Progenitor cell of endocrine pancreas (in vitro differentiated cells): ENCODE results near the gene MECP2. TPM values are rescaled to one million over a fixed set of nuclear protein-coding genes. Genes with fewer than 3 reads are reported as not detected.
A peak's percentile ranks its signal among the peaks of the same experiment; 100 is the strongest.

Source experiments
- DNase-seq: peaks from one replicate; pipeline ENCODE4 v3.0.0; 2021; ENCODE audit warnings: low spot score; ENCODE audit not compliant: unreplicated experiment
- H3K27ac Mint-ChIP-seq: 2 replicates; pipeline ENCODE4 v1.8.0; 2021; ENCODE audit warnings: mild to moderate bottlenecking, moderate library complexity, mixed read lengths
- H3K27me3 Mint-ChIP-seq: 2 replicates; pipeline ENCODE4 v1.8.0; 2021; ENCODE audit warnings: mixed read lengths
- H3K36me3 Mint-ChIP-seq: 2 replicates; pipeline ENCODE4 v1.8.0; 2022; ENCODE audit warnings: mixed read lengths; ENCODE audit not compliant: insufficient read depth
- H3K4me1 Mint-ChIP-seq: 2 replicates; pipeline ENCODE4 v1.8.0; 2021; ENCODE audit warnings: low read depth, mixed read lengths
- H3K4me3 Mint-ChIP-seq: 2 replicates; pipeline ENCODE4 v1.8.0; 2021; ENCODE audit warnings: low read depth, mild to moderate bottlenecking, moderate library complexity, mixed read lengths
- H3K9me3 Mint-ChIP-seq: 2 replicates; pipeline ENCODE4 v1.8.0; 2021; ENCODE audit warnings: low read depth, mixed read lengths
- CTCF ChIP-seq: fragments of 200-600 bp; sonication (generic); IDR thresholded peaks from one replicate; pipeline ENCODE4 v1.5.0; 2021; ENCODE audit warnings: antibody characterized with exemption, mild to moderate bottlenecking; ENCODE audit not compliant: unreplicated experiment
- total RNA-seq: library from RNA; stranded (reverse); gene quantifications from 2 replicates; pipeline ENCODE4 v1.2.1, GENCODE V29; 2021

The MECP2 gene
- total RNA-seq, 1 donor from 2014 or later = 47.6 TPM

- Mint-ChIP-seq H3K4me3 (peak overlapping the region; percentile 75), H3K27me3 (no peaks in the 10 kb centered on the region), H3K36me3 (peaks cover 3% of the 10 kb centered on the region), H3K27ac (peak overlapping the region; percentile 85), H3K9me3 (peaks cover 19% of the 10 kb centered on the region), H3K4me1 (peaks cover 36% of the 10 kb centered on the region)
- no peak for TF ChIP-seq CTCF
- no peak for DNase-seq
Measured at GRCh38 chrX:154096140-154097002, 1.1 kb downstream of the MECP2 start.

- no peak for TF ChIP-seq CTCF
- Mint-ChIP-seq H3K4me3 (peak overlapping the region; percentile 49), H3K4me1 (peaks cover 39% of the 10 kb centered on the region), H3K36me3 (peaks cover 4% of the 10 kb centered on the region), H3K27me3 (no peaks in the 10 kb centered on the region), H3K27ac (peak overlapping the region; percentile 66), H3K9me3 (peaks cover 26% of the 10 kb centered on the region)
- DNase-seq = no peak
Measured at GRCh38 chrX:154094833-154095232, 2.7 kb downstream of the MECP2 start.

GRCh38 chrX:154093965-154094364, 3.6 kb downstream of the MECP2 start:
- Mint-ChIP-seq H3K27ac (peak overlapping the region; percentile 82), H3K4me1 (peaks cover 39% of the 10 kb centered on the region), H3K4me3 (peak overlapping the region; percentile 16), H3K27me3 (no peaks in the 10 kb centered on the region), H3K36me3 (peaks cover 7% of the 10 kb centered on the region), H3K9me3 (peaks cover 24% of the 10 kb centered on the region)
- no peak for TF ChIP-seq CTCF
- DNase-seq = no peak

DNA sequence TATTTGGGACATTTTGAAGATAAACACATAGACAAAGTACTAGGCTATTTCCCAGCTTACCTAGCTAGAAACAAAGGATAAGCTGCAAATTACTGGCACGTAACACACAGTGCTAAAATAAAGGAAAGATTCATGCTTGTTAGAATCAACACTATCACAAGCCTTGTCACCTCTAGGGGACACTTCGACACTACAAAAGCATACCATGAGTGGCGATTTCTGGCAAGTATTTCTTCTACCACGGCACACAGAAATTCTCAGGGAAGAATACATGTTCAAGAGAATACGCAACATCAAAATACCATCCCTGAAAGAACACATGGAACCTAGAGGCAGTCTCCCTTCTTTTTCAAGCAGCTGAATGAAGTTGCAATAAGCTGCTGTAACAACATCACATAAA, 5.1 kb downstream of the MECP2 start:
- H3K9me3 Mint-ChIP-seq = peaks cover 15% of the 10 kb centered on the region
- no peak for DNase-seq
- peak overlapping the region; percentile 86 for H3K27ac Mint-ChIP-seq
- H3K4me1 Mint-ChIP-seq = peaks cover 42% of the 10 kb centered on the region
- TF ChIP-seq CTCF = no peak
- no peaks in the 10 kb centered on the region for H3K27me3 Mint-ChIP-seq
- H3K4me3 Mint-ChIP-seq = no peak overlapping the region
- H3K36me3 Mint-ChIP-seq = peaks cover 12% of the 10 kb centered on the region

DNA sequence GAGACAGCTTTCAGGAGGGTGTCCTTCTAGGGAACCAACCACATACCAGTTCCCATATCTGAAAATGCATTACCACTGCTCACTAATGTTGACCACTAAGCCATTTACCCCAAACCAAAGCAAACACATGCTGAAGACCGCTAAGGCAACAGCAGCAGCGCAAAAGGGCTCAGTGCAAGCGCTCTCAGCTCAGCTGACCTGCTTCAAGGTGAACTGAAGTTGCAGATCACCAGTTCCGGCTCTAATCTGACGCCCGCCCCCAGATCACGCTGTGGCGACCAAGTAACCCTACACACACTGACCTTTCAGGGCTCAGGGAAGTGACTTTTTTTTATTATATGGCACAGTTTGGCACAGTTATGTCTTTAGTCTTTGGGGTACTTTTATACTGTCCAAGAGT, 5.8 kb downstream of the MECP2 start:
- no peak overlapping the region for H3K4me3 Mint-ChIP-seq
- peak overlapping the region; percentile 41 for H3K27ac Mint-ChIP-seq
- no peak for TF ChIP-seq CTCF
- peaks cover 12% of the 10 kb centered on the region for H3K36me3 Mint-ChIP-seq
- DNase-seq = no peak
- H3K27me3 Mint-ChIP-seq = no peaks in the 10 kb centered on the region
- peaks cover 15% of the 10 kb centered on the region for H3K9me3 Mint-ChIP-seq
- peaks cover 42% of the 10 kb centered on the region for H3K4me1 Mint-ChIP-seq
